ENCODE results near the gene KCTD2. TPM values are rescaled to one million over a fixed set of nuclear protein-coding genes. Genes with fewer than 3 reads are reported as not detected.
"Not testable (repeated sequence)": the region's sequence is repeated elsewhere in the genome, so short reads cannot be mapped to it uniquely, and the experiment has no call there.

KCTD2 gene
- total and polyA plus RNA-seq, 3 donors from 2014 or later, result 88.9 to 135 (median 122) TPM

DNA sequence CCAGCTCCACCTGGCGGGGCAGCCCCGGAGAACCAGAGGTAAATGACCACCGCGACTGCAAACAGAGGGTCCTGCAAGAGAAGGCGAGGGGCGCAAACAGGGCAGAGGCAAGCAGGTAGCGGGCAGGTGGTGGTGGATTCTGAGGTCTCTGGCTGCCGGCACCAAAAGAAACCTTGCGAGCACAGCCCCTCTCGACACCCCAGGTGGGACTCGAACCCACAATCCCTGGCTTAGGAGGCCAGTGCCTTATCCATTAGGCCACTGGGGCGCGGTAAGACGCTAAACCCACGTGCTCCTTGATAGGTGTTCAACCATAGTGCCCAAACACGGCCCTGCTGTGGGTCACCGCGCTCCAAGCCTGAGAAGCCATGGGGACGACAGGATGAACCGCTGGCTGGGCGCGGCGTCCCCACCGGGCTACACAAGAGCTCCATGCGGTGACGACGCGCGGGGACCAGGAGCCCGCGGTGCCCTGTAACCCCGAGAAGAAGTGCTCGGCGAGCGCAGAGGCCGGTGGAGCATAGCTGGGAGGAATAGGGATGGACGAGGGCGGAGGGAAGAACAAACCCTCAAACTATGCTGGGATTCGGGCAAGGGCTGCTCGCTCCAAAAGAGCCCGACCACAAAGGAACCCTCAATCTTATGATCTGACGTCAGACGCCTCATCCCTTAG is 12.7 kb upstream of the KCTD2 start:
- intact Hi-C loops (cut with DNase I; ENCODE audit: low total_unique reads), result no loop called here
- Histone ChIP-seq H3K27me3 (no peaks in the 10 kb centered on the region), H3K27ac (peak overlapping the region; percentile 75 to 95), H3K4me1 (peaks cover 20% of the 10 kb centered on the region), H3K36me3 (ENCODE audit: low read depth, missing control alignments) (no peaks in the 10 kb centered on the region), H3K9me3 (no peaks in the 10 kb centered on the region), H3K4me3 (peak overlapping the region; percentile 71 to 72)
- peak; percentile 93 for DNase-seq
- TF ChIP-seq POLR2A (IDR thresholded peaks at IDR 0.05) (no peak), CTCF (IDR thresholded peaks at IDR 0.05) (no peak)
- WGBS, 2 donors, result 1% methylated on average over 25 to 41 of the region's 43 CpGs

DNA sequence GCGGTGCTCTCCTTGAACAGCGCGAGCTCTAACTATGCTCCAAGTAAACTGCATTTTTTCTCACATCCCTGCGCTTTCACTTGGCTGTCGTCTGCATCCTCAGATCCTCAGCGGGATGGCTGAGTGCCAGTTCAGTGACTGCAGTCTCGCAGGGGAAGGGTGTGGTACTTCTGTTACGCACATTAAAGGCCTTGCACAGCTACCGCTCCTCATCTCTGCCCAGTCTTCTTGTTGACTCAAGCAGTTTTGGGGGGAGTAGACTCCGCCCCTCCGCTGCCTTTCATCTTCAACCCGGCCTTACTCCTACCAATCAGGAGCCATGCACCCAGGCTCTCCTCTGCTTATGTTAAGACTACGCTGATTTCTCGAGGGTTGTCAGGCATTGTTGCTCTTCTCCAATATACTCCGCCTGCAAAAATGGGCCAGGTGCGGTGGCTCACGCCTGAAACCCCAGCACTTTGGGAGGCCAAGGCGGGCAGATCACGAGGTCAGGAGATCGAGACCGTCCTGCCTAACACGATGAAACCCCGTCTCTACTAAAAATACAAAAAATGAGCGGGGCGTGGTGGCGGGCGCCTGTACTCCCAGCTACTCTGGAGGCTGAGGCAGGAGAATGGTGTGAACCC is 10.3 kb upstream of the KCTD2 start:
- Histone ChIP-seq H3K9me3 (no peaks in the 10 kb centered on the region), H3K4me1 (peaks cover 20% of the 10 kb centered on the region), H3K27ac (peak overlapping the region; percentile 4 to 95), H3K27me3 (no peaks in the 10 kb centered on the region), H3K4me3 (peak overlapping the region in 1 of 2 donors; percentile 71), H3K36me3 (ENCODE audit: low read depth, missing control alignments) (no peaks in the 10 kb centered on the region)
- 40 to 56% methylated on average over 23 to 27 of the region's 27 CpGs for WGBS, 2 donors
- TF ChIP-seq CTCF (IDR thresholded peaks at IDR 0.05) (no peak), POLR2A (IDR thresholded peaks at IDR 0.05) (no peak)
- intact Hi-C loops (cut with DNase I; ENCODE audit: low total_unique reads), result no loop called here
- peak; percentile 84 for DNase-seq

GRCh38 chr17:75039238-75039637 is 7.8 kb upstream of the KCTD2 start:
- Histone ChIP-seq H3K4me3 (no peak overlapping the region), H3K27me3 (no peaks in the 10 kb centered on the region), H3K9me3 (no peaks in the 10 kb centered on the region), H3K4me1 (peaks cover 5% of the 10 kb centered on the region), H3K36me3 (ENCODE audit: low read depth, missing control alignments) (no peaks in the 10 kb centered on the region), H3K27ac (no peak overlapping the region)
- intact Hi-C loops (cut with DNase I; ENCODE audit: low total_unique reads), result no loop called here
- TF ChIP-seq CTCF (IDR thresholded peaks at IDR 0.05) (no peak), POLR2A (IDR thresholded peaks at IDR 0.05) (no peak)
- 85 to 90% methylated on average over 5 of the region's 5 CpGs for WGBS, 2 donors
- DNase-seq, result no peak

DNA sequence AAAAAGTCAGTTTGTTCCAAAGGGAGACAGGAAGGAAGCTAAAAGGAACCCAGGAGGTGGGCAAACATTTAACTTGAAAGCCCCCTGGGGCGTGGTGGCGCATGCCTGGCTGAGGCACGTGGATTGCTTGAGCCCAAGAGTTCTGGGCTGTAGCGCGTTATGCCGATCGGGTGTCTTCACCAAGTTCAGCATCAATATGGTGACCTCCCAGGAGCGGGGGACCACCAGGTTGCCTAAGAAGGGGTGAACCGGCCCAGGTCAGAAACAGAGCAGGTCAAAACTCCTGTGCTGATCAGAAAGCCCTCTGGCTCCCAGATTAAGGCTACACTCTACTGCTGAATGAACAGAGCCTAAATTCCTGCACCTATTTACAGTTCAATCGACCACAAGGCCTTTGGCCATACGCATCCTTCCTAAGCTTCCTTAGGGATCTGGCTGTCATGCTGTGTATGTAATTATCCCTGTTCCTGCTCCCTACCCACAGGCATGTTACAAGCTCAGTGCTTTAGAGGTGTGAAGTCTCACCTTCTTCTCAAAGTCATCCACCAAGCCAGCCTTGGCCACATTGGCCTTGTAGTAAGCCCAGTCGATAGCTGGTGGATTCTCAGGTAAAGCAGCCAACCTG is 5.3 kb upstream of the KCTD2 start:
- no peaks in the 10 kb centered on the region for H3K9me3 ChIP-seq
- no peak for DNase-seq
- H3K4me1 ChIP-seq, result peaks cover 8% of the 10 kb centered on the region
- H3K4me3 ChIP-seq, result no peak overlapping the region
- no peak for TF ChIP-seq POLR2A (IDR thresholded peaks at IDR 0.05)
- no peak for TF ChIP-seq CTCF (IDR thresholded peaks at IDR 0.05)
- H3K27me3 ChIP-seq, result no peaks in the 10 kb centered on the region
- intact Hi-C loops (cut with DNase I; ENCODE audit: low total_unique reads), result no loop called here
- no peak overlapping the region for H3K27ac ChIP-seq
- no peaks in the 10 kb centered on the region for H3K36me3 ChIP-seq (ENCODE audit: low read depth, missing control alignments)
- 76 to 88% methylated on average over 5 to 12 of the region's 12 CpGs for WGBS, 2 donors

GRCh38 chr17:75043789-75044188 is 3.2 kb upstream of the KCTD2 start:
- H3K27me3 ChIP-seq; DNase-seq; intact Hi-C loops (cut with DNase I; ENCODE audit: low total_unique reads); H3K27ac ChIP-seq; H3K9me3 ChIP-seq; H3K4me3 ChIP-seq; H3K36me3 ChIP-seq (ENCODE audit: low read depth, missing control alignments): not testable (repeated sequence)
- 72 to 74% methylated on average over 5 of the region's 5 CpGs for WGBS, 2 donors
- peaks cover 12% of the 10 kb centered on the region for H3K4me1 ChIP-seq

Measured in testis (tissue), 3 donors.